Fibroblast of mammary gland (primary cell): Measurements from ENCODE around the gene CLSTN1.

Experiments
- DNase-seq: peaks from one replicate; pipeline ENCODE4 v3.0.0-alpha.2; 2010; ENCODE audit warnings: low read depth
- H3K4me3 ChIP-seq: 2 replicates; pipeline ENCODE4 v1.5.1; 2011; ENCODE audit warnings: low read depth, mild to moderate bottlenecking, low read length, moderate library complexity; ENCODE audit not compliant: control insufficient read depth
- TF ChIP-seq, protein P1 (sequence below): conservative IDR thresholded peaks from 2 replicates; pipeline ENCODE4 v1.5.1; 2011; ENCODE audit warnings: low read depth, low read length, inconsistent platforms; ENCODE audit not compliant: control insufficient read depth, insufficient read depth

Gene CLSTN1

GRCh38 chr1:9824702-9825089 lies 931 bp upstream of the CLSTN1 start:
- TF ChIP-seq, protein P1, sequence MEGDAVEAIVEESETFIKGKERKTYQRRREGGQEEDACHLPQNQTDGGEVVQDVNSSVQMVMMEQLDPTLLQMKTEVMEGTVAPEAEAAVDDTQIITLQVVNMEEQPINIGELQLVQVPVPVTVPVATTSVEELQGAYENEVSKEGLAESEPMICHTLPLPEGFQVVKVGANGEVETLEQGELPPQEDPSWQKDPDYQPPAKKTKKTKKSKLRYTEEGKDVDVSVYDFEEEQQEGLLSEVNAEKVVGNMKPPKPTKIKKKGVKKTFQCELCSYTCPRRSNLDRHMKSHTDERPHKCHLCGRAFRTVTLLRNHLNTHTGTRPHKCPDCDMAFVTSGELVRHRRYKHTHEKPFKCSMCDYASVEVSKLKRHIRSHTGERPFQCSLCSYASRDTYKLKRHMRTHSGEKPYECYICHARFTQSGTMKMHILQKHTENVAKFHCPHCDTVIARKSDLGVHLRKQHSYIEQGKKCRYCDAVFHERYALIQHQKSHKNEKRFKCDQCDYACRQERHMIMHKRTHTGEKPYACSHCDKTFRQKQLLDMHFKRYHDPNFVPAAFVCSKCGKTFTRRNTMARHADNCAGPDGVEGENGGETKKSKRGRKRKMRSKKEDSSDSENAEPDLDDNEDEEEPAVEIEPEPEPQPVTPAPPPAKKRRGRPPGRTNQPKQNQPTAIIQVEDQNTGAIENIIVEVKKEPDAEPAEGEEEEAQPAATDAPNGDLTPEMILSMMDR = no peak
- no peak for DNase-seq
- peak overlapping the region; percentile 56 for H3K4me3 ChIP-seq

GRCh38 chr1:9823693-9823942 lies 147 bp downstream of the CLSTN1 start:
- DNase-seq = no peak
- H3K4me3 ChIP-seq = peak overlapping the region; percentile 83
- TF ChIP-seq, protein P1 = no peak

DNA sequence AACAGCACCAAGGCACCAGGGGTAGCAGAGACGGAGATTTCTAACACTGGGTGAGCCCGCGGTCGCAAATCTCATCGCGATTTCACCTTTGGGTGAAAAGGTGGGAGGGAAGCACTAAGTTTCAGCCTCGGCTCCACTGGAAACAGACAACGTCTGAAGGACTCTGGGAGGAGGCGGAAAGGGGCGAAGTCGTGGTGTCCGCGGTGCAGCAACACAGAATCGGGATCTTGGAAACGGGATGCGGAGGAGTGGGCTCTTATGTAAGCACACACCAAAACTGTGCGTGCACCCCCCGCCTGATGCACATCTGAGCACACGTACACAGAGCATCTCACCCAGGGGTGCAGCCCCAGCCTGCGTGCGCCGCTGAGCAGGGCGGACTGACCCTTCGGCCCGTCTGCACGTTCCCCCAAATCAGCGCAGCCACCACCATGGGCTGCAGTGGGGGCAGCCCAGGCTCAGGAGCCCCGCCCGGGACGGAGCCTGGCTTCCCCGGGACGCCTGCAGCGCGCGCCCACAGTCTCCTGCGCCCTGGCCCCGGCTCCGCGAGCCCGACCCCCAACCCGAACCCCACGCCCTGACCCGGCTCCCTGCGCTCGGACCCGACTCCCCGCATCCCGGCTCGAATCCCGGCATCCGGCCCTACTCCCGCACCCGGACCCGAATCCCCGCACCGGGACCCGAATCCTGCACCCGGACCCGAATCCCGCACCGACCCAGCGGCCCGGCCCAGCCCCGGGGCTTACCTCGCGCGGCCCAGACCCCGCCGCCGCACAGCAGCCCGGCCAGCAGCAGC lies 670 bp downstream of the CLSTN1 start:
- peak overlapping the region; percentile 83 for H3K4me3 ChIP-seq
- DNase-seq = peak; percentile 17
- TF ChIP-seq, protein P1 = no peak

GRCh38 chr1:9822490-9822889 lies 1.3 kb downstream of the CLSTN1 start:
- peak; percentile 32 for DNase-seq
- TF ChIP-seq, protein P1 = no peak
- H3K4me3 ChIP-seq = peak overlapping the region; percentile 83

DNA sequence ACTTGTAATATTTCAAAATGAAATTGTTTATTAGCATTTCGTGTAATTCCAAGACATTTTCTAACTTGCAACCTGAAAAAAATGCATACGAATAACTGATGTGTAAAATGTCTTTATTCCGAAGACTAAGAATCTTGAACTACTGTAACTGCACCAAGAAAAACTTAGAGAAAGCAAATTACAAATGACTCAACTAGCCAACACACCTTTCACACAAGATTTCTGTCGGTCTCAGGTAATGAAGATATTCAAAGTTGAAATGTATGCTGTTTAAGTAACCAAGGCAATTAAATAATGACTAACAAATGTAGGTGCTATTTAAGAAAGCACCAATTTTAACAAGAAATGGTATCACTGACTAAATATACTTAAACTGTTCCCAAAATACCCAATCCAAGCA lies 2.1 kb downstream of the CLSTN1 start:
- TF ChIP-seq, protein P1 = no peak
- DNase-seq = no peak

DNA sequence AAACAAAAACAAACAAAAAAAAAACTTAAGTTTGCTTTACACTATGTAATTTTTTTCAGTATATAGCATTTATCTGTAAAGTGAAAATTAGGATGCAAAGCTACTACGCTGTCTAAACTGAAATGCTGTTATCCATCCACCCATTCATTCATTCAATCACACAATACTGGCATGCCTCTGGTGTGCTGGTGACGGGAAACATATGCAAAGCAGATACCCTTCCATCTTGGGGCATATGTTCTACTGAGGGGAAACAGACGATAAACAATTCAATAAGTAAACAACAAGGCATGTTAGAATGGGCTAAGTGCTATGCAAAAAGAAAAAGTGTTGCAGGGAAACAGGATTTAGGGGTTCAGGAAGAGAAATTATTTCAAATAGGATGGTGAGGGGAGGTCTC lies 3.2 kb downstream of the CLSTN1 start:
- no peak for DNase-seq
- TF ChIP-seq, protein P1 = no peak
- no peak overlapping the region for H3K4me3 ChIP-seq

More for the DNA sequence above, 2.1 kb downstream of the CLSTN1 start:
- no peak overlapping the region for H3K4me3 ChIP-seq

- DNase-seq = no peak
- H3K4me3 ChIP-seq = no peak overlapping the region
- TF ChIP-seq, protein P1 = no peak
Observed at GRCh38 chr1:9817734-9818133, 6.0 kb downstream of the CLSTN1 start.
